Upper lobe of left lung (tissue), 6 donors: ENCODE results near the gene PLXNA1. TPM values are rescaled to one million over a fixed set of nuclear protein-coding genes. Genes with fewer than 3 reads are reported as not detected.

Source experiments
- ATAC-seq, 2 donors: fragments of 200-7000 bp; cut with Tn5 transposase; one replicate each; pipeline ENCODE4 v1.9.1; 2022; ENCODE audit warnings: mild to moderate bottlenecking in 2 of 2, moderate library complexity in 2 of 2; ENCODE audit not compliant: low FRiP score in 2 of 2
- DNase-seq, 2 donors: peaks; one replicate each; pipeline ENCODE4 v3.0.0-alpha.2; 2019 to 2020
- H3K27ac ChIP-seq, 4 donors: fragments of 200-600 bp; sonication (generic); one replicate each; pipeline ENCODE4 v1.5.1; 2016 to 2019
- H3K27me3 ChIP-seq, 4 donors: fragments of 200-600 bp; sonication (generic); one replicate each; pipeline ENCODE4 v1.5.1; 2017 to 2019
- H3K36me3 ChIP-seq, 4 donors: fragments of 200-600 bp; sonication (generic); one replicate each; pipeline ENCODE4 v1.5.1; 2016 to 2019
- H3K4me1 ChIP-seq, 4 donors: fragments of 200-600 bp; sonication (generic); one replicate each; pipeline ENCODE4 v1.5.1; 2018 to 2019
- H3K4me3 ChIP-seq, 4 donors: fragments of 200-600 bp; sonication (generic); one replicate each; pipeline ENCODE4 v1.5.1; 2017 to 2019; ENCODE audit warnings: mild to moderate bottlenecking in 2 of 4, moderate library complexity in 1 of 4
- H3K9me3 ChIP-seq, 4 donors: fragments of 200-600 bp; sonication (generic); one replicate each; pipeline ENCODE4 v1.5.1; 2018 to 2019
- EP300 ChIP-seq, 4 donors: sonication (generic); formaldehyde crosslinking; IDR thresholded peaks; one replicate each; pipeline ENCODE4 v1.5.1; 2017; ENCODE audit warnings: antibody characterized with exemption in 4 of 4, control low read depth in 2 of 4
- POLR2A ChIP-seq, 4 donors: fragments of 450-650 bp; IDR thresholded peaks; one replicate each; pipeline ENCODE4 v1.5.1; 2016 to 2017; ENCODE audit warnings: antibody characterized with exemption in 4 of 4, mild to moderate bottlenecking in 2 of 4
- POLR2AphosphoS5 ChIP-seq, 2 donors: sonication (generic); formaldehyde crosslinking; IDR thresholded peaks; one replicate each; pipeline ENCODE4 v1.5.1; 2017; ENCODE audit warnings: antibody characterized with exemption in 2 of 2
- WGBS, 2 donors: methylation state at CpG; one replicate each; pipeline ENCODE4 v1.1.5; 2017 to 2018; 5-methylcytosine and 5-hydroxymethylcytosine counted together
- total RNA-seq, 6 donors: library from RNA; depleted of rRNA in 4 of 6; stranded (reverse); fragments of >200 nt in 4 of 6; gene quantifications; one replicate each; pipeline versions ENCODE4 v1.1.0 to v1.2.1, GENCODE V29; 2016 to 2021
- TF ChIP-seq, protein P1 (sequence below), 6 experiments: fragments of 450-650 bp in 4 of 6; fragments of 200-600 bp in 2 of 6; sonication (generic) in 2 of 6; IDR thresholded peaks; one replicate each; pipeline ENCODE4 v1.5.1; 2016 to 2019; ENCODE audit warnings: antibody characterized with exemption in 6 of 6
- donor health status: DM: no; HTN: no; CAD: no; lungs with moderate emphysema.
- donor health status: DM: no; HTN: yes; CAD: no; lungs with severe emphysema.

The PLXNA1 gene
- total RNA-seq, 6 donors from 2014 or later: 48.0 to 94.3 (median 73.7) TPM

GRCh38 chr3:127001486-127002194 is 18.7 kb downstream of the PLXNA1 start:
- peaks cover 30 to 47% (median 43%) of the 10 kb centered on the region in 4 donors for H3K4me1 ChIP-seq
- WGBS, 2 donors: 83 to 95% methylated on average over 11 to 16 of the region's 23 CpGs
- peaks cover 0 to 4% (median 1%) of the 10 kb centered on the region in 4 donors for H3K36me3 ChIP-seq
- no peaks in the 10 kb centered on the region for H3K27me3 ChIP-seq
- ATAC-seq: no peak
- DNase-seq: peak in 1 of 2 donors; percentile 61
- H3K27ac ChIP-seq: peak overlapping the region; percentile 67 to 80 (median 76)
- H3K9me3 ChIP-seq: no peaks in the 10 kb centered on the region
- TF ChIP-seq POLR2AphosphoS5 (IDR thresholded peaks at IDR 0.05) (no peak), POLR2A (IDR thresholded peaks at IDR 0.05) (peak in 2 of 4 donors; percentile 30 to 35)
- H3K4me3 ChIP-seq: peak overlapping the region in 2 of 4 donors; percentile 24 to 28

DNA sequence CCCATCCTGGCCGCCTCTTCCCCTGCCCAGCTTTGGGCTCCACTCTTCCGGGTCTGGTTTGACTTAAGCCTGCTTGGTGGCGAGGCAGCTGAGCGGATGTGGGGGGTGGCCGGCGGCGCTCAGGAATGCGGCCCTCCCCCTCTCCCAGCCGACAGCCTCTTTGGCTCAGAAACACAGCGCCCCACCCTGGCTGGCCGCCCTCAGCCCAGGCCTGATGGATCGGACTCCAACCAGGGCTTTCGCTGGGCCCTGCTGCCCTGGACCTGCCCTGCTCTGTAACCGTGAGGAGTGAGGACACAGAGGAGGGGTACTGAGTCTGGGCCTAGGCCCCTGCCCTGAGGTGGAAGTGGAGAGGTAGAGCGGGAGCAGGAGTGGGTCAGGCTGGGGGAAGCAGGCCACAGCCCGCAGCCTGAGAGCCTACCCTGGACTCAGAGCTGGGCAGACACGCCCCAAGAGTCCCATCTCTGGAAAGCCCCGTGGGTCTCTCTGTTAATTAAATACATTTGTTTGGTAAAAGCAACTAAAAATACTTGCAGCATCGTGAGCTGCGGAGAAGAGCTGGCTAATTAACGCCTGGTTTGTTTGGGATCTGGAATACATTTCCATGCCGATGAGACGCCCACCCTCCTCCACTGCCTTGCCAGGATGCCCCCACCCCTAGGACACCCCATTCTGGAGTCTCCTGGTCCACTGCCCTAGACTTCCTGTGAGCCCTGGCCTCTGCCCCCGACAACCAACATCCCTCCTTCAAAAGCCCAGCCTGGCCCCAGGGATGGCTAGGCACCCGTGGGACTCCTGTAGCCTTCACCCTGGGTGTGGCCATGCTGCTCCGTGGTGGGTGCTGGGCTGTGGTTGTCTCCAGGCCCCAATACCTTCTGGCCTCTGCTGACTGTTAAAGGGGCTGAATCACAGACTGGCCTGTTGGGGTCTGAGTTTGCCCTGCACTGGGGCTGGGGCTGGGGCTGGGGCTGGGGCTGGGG is 19.6 kb downstream of the PLXNA1 start:
- Histone ChIP-seq H3K4me3 (peak overlapping the region in 2 of 4 donors; percentile 24 to 28), H3K27ac (peak overlapping the region; percentile 67 to 80 (median 76)), H3K9me3 (no peaks in the 10 kb centered on the region), H3K36me3 (peaks cover 0 to 4% (median 0%) of the 10 kb centered on the region in 4 donors), H3K27me3 (no peaks in the 10 kb centered on the region), H3K4me1 (peaks cover 30 to 47% (median 43%) of the 10 kb centered on the region in 4 donors)
- 42 to 60% methylated on average over 14 to 21 of the region's 26 CpGs for WGBS, 2 donors
- DNase-seq: peak; percentile 83 to 96
- peak; percentile 88 to 93 for ATAC-seq
- TF ChIP-seq, protein P1, sequence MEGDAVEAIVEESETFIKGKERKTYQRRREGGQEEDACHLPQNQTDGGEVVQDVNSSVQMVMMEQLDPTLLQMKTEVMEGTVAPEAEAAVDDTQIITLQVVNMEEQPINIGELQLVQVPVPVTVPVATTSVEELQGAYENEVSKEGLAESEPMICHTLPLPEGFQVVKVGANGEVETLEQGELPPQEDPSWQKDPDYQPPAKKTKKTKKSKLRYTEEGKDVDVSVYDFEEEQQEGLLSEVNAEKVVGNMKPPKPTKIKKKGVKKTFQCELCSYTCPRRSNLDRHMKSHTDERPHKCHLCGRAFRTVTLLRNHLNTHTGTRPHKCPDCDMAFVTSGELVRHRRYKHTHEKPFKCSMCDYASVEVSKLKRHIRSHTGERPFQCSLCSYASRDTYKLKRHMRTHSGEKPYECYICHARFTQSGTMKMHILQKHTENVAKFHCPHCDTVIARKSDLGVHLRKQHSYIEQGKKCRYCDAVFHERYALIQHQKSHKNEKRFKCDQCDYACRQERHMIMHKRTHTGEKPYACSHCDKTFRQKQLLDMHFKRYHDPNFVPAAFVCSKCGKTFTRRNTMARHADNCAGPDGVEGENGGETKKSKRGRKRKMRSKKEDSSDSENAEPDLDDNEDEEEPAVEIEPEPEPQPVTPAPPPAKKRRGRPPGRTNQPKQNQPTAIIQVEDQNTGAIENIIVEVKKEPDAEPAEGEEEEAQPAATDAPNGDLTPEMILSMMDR (IDR thresholded peaks at IDR 0.05): peak; percentile 41 to 77 (median 67)
- TF ChIP-seq POLR2A (IDR thresholded peaks at IDR 0.05): peak in 2 of 4 donors; percentile 4 to 63
- no peak for TF ChIP-seq EP300 (IDR thresholded peaks at IDR 0.05)
- TF ChIP-seq POLR2AphosphoS5 (IDR thresholded peaks at IDR 0.05): peak in 1 of 2 donors; percentile 67

DNA sequence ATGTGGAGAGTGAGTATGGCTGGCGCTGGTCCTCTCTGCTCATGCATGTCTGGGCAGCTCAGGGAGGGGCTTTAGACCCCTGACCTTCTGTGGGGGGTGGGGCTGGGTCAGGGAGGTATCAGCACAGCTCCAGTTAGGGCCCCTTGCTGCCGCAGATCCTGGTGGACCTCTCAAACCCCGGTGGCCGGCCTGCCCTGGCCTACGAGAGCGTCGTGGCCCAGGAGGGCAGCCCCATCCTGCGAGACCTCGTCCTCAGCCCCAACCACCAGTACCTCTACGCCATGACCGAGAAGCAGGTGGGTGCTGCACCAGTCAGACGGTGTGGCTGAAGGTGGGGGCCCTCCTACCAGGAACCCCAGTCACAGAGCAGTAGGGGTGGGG is 20.2 kb downstream of the PLXNA1 start:
- 92 to 98% methylated on average over 11 of the region's 12 CpGs for WGBS, 2 donors
- TF ChIP-seq, protein P1 (IDR thresholded peaks at IDR 0.05): no peak
- TF ChIP-seq POLR2A (IDR thresholded peaks at IDR 0.05) (no peak), EP300 (IDR thresholded peaks at IDR 0.05) (no peak), POLR2AphosphoS5 (IDR thresholded peaks at IDR 0.05) (no peak)
- H3K27ac ChIP-seq: peak overlapping the region; percentile 67 to 80 (median 76)
- peaks cover 30 to 43% (median 43%) of the 10 kb centered on the region in 4 donors for H3K4me1 ChIP-seq
- H3K9me3 ChIP-seq: no peaks in the 10 kb centered on the region
- H3K36me3 ChIP-seq: peaks cover 0 to 4% (median 2%) of the 10 kb centered on the region in 4 donors
- ATAC-seq: no peak
- H3K4me3 ChIP-seq: no peak overlapping the region
- peak in 1 of 2 donors; percentile 56 for DNase-seq
- no peaks in the 10 kb centered on the region for H3K27me3 ChIP-seq

GRCh38 chr3:127003601-127004280 is 20.8 kb downstream of the PLXNA1 start:
- H3K9me3 ChIP-seq: no peaks in the 10 kb centered on the region
- peaks cover 0 to 4% (median 2%) of the 10 kb centered on the region in 4 donors for H3K36me3 ChIP-seq
- TF ChIP-seq POLR2AphosphoS5 (IDR thresholded peaks at IDR 0.05) (no peak), EP300 (IDR thresholded peaks at IDR 0.05) (no peak), POLR2A (IDR thresholded peaks at IDR 0.05) (no peak)
- TF ChIP-seq, protein P1 (IDR thresholded peaks at IDR 0.05): no peak
- whole genome bisulfite sequencing, 2 donors: 82 to 86% methylated on average over 5 to 7 of the region's 7 CpGs
- H3K27ac ChIP-seq: peak overlapping the region in 3 of 4 donors; percentile 7 to 80 (median 78)
- ATAC-seq (no peak), DNase-seq (peak in 1 of 2 donors; percentile 56)
- no peaks in the 10 kb centered on the region for H3K27me3 ChIP-seq
- peaks cover 30 to 39% (median 37%) of the 10 kb centered on the region in 4 donors for H3K4me1 ChIP-seq
- no peak overlapping the region for H3K4me3 ChIP-seq
